Trophoblast cell (in vitro differentiated cells and primary cell): ENCODE results near the gene MEIG1. TPM values are rescaled to one million over a fixed set of nuclear protein-coding genes. Genes with fewer than 3 reads are reported as not detected.

ENCODE experiments used
- DNase-seq, 2 donors: peaks; one replicate each; pipeline ENCODE4 v3.0.0-alpha.2; 2016
- H2AFZ ChIP-seq: 2 replicates; pipeline ENCODE4 v1.6.1; 2013; ENCODE audit warnings: low read length, moderate library complexity, mild to moderate bottlenecking; ENCODE audit not compliant: insufficient read depth, poor library complexity
- H2AK5ac ChIP-seq: 2 replicates; pipeline ENCODE4 v1.6.1; 2013; ENCODE audit warnings: mild to moderate bottlenecking, low read length
- H2BK120ac ChIP-seq: 2 replicates; pipeline ENCODE4 v1.6.1; 2013; ENCODE audit warnings: low read length, mild to moderate bottlenecking, moderate library complexity; ENCODE audit not compliant: insufficient read depth, poor library complexity
- H2BK12ac ChIP-seq: 2 replicates; pipeline ENCODE4 v1.6.1; 2013; ENCODE audit warnings: mild to moderate bottlenecking, low read length, moderate library complexity
- H2BK5ac ChIP-seq: 2 replicates; pipeline ENCODE4 v1.6.1; 2013; ENCODE audit warnings: low read length, low read depth, moderate library complexity, mild to moderate bottlenecking; ENCODE audit not compliant: poor library complexity
- H3K14ac ChIP-seq: 2 replicates; pipeline ENCODE4 v1.6.1; 2013; ENCODE audit warnings: mild to moderate bottlenecking, low read length
- H3K18ac ChIP-seq: 2 replicates; pipeline ENCODE4 v1.6.1; 2013; ENCODE audit warnings: mild to moderate bottlenecking, low read length
- H3K23ac ChIP-seq: 2 replicates; pipeline ENCODE4 v1.6.1; 2013; ENCODE audit warnings: low read length
- H3K27ac ChIP-seq: 2 replicates; pipeline ENCODE4 v1.5.1; 2013; ENCODE audit warnings: low read depth, mild to moderate bottlenecking, inconsistent platforms, low read length, moderate library complexity
- H3K27me3 ChIP-seq: 2 replicates; pipeline ENCODE4 v1.6.1; 2013; ENCODE audit warnings: inconsistent platforms, mild to moderate bottlenecking, low read length, moderate library complexity; ENCODE audit not compliant: insufficient read depth
- H3K36me3 ChIP-seq, 2 experiments: 1 replicate in 1 of 2; 2 replicates in 1 of 2; pipeline ENCODE4 v1.6.1; 2013; ENCODE audit warnings: low read length in 2 of 2, mild to moderate bottlenecking in 2 of 2, moderate library complexity in 1 of 2; ENCODE audit not compliant: insufficient read depth in 2 of 2, control insufficient read depth in 1 of 2
- H3K4ac ChIP-seq: 2 replicates; pipeline ENCODE4 v1.6.1; 2013; ENCODE audit warnings: low read depth, mild to moderate bottlenecking, low read length, moderate library complexity
- H3K4me1 ChIP-seq, 2 experiments: 1 replicate in 1 of 2; 2 replicates in 1 of 2; pipeline ENCODE4 v1.6.1; 2013; ENCODE audit warnings: low read length in 2 of 2, mild to moderate bottlenecking in 2 of 2, moderate library complexity in 1 of 2; ENCODE audit not compliant: insufficient read depth in 2 of 2, control insufficient read depth in 1 of 2
- H3K4me2 ChIP-seq: 2 replicates; pipeline ENCODE4 v1.6.1; 2013; ENCODE audit warnings: inconsistent platforms, mild to moderate bottlenecking, low read length, moderate library complexity
- H3K4me3 ChIP-seq: 2 replicates; pipeline ENCODE4 v1.5.1; 2013; ENCODE audit warnings: mild to moderate bottlenecking, low read depth, low read length, inconsistent platforms
- H3K79me1 ChIP-seq: one replicate; pipeline ENCODE4 v1.6.1; 2013; ENCODE audit warnings: low read length
- H3K79me2 ChIP-seq: 2 replicates; pipeline ENCODE4 v1.6.1; 2013; ENCODE audit warnings: low read length, mild to moderate bottlenecking; ENCODE audit not compliant: control insufficient read depth, insufficient read depth, poor library complexity
- H3K9ac ChIP-seq: 2 replicates; pipeline ENCODE4 v1.6.1; 2013; ENCODE audit warnings: mild to moderate bottlenecking, low read length
- H3K9me3 ChIP-seq: 2 replicates; pipeline ENCODE4 v1.6.1; 2013; ENCODE audit warnings: low read depth, mild to moderate bottlenecking, control low read depth, inconsistent platforms, low read length; ENCODE audit not compliant: insufficient read depth
- H4K12ac ChIP-seq: 2 replicates; pipeline ENCODE4 v1.6.1; 2013; ENCODE audit warnings: low read depth, mild to moderate bottlenecking, low read length, moderate library complexity
- H4K8ac ChIP-seq: 2 replicates; pipeline ENCODE4 v1.6.1; 2013; ENCODE audit warnings: low read depth, mild to moderate bottlenecking, low read length, moderate library complexity
- H4K91ac ChIP-seq: one replicate; pipeline ENCODE4 v1.6.1; 2013; ENCODE audit warnings: low read depth, mild to moderate bottlenecking, low read length, moderate library complexity
- WGBS: extraction: QIAGEN DNeasy Blood & Tissue Kit; methylation state at CpG from one replicate; pipeline ENCODE4 v1.1.7; 2013; ENCODE audit warnings: missing lambda C conversion rate; ENCODE audit not compliant: insufficient read length, insufficient coverage; ENCODE audit errors: extremely low coverage; 5-methylcytosine and 5-hydroxymethylcytosine counted together
- polyA plus RNA-seq: library from polyadenylated mRNA; stranded (reverse); fragments of 200-250 nt; gene quantifications from 2 replicates; pipeline ENCODE4 v1.2.3, GENCODE V29; 2013

MEIG1 gene, protein sequence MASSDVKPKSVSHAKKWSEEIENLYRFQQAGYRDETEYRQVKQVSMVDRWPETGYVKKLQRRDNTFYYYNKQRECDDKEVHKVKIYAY
- polyA plus RNA-seq = 0.18 and 0.28 TPM in 2 replicates

DNA sequence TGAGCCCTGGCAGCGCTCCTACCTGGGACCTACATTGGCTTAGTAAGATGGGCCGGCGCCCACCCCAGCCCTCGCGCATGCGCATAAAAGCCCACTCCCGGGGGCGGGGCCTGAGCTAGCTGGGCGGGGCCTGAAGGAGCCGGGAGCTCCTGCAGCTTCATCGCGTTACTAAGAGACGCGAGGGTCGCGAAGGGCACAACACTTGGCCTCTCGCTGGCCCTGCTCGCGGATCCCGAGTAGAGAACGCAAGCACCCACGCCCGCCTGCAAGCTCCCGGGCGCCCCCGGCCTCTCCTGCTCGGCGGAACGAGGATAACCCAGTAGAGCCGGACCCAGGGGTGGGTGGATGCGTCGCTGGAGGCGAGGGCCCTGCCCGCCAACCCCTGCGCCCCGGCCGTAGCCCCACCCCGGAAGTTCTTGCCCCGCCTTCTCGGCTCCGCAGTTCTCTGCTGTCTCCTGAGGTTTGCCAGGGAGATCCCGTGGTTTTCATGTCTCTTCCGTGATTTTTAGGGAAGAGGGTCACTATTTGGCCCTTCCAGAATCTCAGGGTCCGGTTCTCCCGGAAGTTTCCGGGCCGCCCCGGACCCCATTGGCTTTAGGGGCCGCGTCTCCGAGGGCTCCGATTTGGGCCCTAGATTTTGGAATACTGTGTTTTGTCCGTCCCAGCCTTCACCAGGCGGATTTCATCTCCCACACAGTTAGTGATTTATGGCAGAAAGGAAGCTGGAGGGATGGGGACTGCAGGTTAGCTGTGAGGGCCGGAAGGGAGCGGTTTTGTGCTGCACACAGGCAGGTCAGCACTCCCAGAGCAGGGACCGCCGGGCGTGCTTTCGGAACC is at the start of gene MEIG1:
TSS of gene MEIG1 (plus strand) at position 168 of the 837 bp plus-strand sequence. CDS start 7,081 bp downstream, outside the sequence.
- Histone ChIP-seq H3K4me1 (no peaks in the 10 kb centered on the region), H2BK12ac (no peak within 1 kb of the TSS), H4K8ac (peak within 1 kb of the TSS; percentile 97), H3K79me2 (peaks cover 5% of the 10 kb centered on the region), H2AK5ac (no peak within 1 kb of the TSS), H4K12ac (peak within 1 kb of the TSS; percentile 98), H3K27ac (peak within 1 kb of the TSS; percentile 93), H3K79me1 (peaks cover 11% of the 10 kb centered on the region), H3K4me3 (peak within 1 kb of the TSS; percentile 85), H3K9me3 (no peaks in the 10 kb centered on the region), H3K18ac (peak within 1 kb of the TSS; percentile 75), H3K4ac (peak within 1 kb of the TSS; percentile 53), H3K23ac (no peak within 1 kb of the TSS), H2BK5ac (peak within 1 kb of the TSS; percentile 84), H3K4me2 (peak within 1 kb of the TSS; percentile 80), H2BK120ac (peak within 1 kb of the TSS; percentile 86), H2AFZ (peak within 1 kb of the TSS; percentile 99), H3K14ac (peak within 1 kb of the TSS; percentile 89), H3K9ac (peak within 1 kb of the TSS; percentile 82), H3K36me3 (no peaks in the 10 kb centered on the region), H3K27me3 (no peaks in the 10 kb centered on the region), H4K91ac (peak within 1 kb of the TSS; percentile 55)
- no CpG with 5 or more reads among the region's 60 CpGs for WGBS
- peak; percentile 93 to 95 for DNase-seq

DNA sequence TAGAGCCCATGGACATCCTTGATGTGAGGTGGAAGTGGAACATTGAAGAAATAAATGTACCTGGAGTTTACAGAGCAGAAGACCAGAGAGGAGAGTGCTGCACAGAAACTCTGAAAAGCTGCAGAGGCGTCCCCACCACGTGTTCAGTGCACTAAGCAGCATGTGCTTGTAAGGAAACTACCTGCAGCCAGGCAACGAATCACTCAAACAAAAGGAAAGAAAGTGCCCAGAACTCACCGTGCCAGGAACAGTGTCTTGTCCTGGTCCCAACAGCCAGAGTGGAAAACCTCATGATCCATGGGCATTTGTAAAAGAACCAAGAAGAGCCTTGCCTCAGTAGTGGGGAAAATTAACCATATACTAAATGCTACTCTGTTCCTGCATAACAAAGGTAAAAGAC is 48.2 kb upstream of the MEIG1 start:
- Histone ChIP-seq H3K79me2 (no peaks in the 10 kb centered on the region), H2BK12ac (no peak overlapping the region), H2AFZ (no peak overlapping the region), H3K9ac (no peak overlapping the region), H3K4me1 (no peaks in the 10 kb centered on the region), H2AK5ac (no peak overlapping the region), H3K9me3 (peaks cover 2% of the 10 kb centered on the region), H3K18ac (no peak overlapping the region), H2BK120ac (no peak overlapping the region), H3K27ac (no peak overlapping the region), H3K4me2 (no peak overlapping the region), H4K12ac (no peak overlapping the region), H2BK5ac (no peak overlapping the region), H3K27me3 (no peaks in the 10 kb centered on the region), H3K14ac (no peak overlapping the region), H3K4me3 (no peak overlapping the region), H4K8ac (no peak overlapping the region), H3K4ac (no peak overlapping the region), H3K36me3 (peaks cover 15 to 23% of the 10 kb centered on the region in 2 experiments), H3K23ac (no peak overlapping the region), H3K79me1 (no peaks in the 10 kb centered on the region), H4K91ac (no peak overlapping the region)
- no peak for DNase-seq
- WGBS = no CpG with 5 or more reads among the region's 4 CpGs

DNA sequence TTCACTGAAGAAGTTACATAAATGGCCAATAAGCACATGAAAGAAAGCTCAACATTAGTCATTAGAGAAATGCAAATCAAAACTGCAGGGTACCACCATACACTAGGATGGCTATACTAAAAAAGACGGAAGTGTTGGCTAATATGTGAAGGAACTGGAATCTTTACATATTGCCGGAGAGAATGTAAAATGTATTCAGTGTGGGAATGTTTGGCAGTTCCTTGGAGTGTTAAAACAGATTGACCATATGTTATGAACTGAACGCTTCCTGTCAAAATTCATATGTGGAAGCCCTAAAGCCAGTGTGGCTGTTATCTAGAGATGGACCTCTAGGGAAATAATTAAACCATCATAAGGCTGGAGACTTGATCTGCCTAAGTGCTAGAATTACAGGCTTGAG is 47.4 kb upstream of the MEIG1 start:
- DNase-seq = no peak
- WGBS = no CpG with 5 or more reads among the region's 3 CpGs

DNA sequence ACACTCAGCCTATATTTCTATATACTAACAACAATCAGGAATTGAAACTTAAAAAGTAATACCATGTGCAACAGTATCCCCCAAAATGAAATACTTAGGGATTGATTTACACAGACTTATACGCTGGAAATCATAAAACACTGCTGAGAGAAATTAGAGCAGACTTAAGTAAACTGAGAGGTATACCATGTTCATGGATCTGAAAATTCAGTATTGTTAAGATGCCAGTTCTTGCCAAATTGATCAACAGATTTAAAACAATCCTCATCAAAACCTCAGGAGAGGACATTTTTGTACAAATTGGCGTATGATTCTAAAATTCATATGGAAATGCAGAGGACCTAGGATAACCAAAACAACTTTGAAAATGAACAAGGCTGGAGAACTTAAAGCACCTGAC is 42.6 kb upstream of the MEIG1 start:
- Histone ChIP-seq H4K12ac (no peak overlapping the region), H3K4me2 (no peak overlapping the region), H4K8ac (no peak overlapping the region), H2BK5ac (no peak overlapping the region), H3K79me2 (no peaks in the 10 kb centered on the region), H2AK5ac (no peak overlapping the region), H3K9me3 (peaks cover 3% of the 10 kb centered on the region), H2BK120ac (no peak overlapping the region), H3K23ac (no peak overlapping the region), H3K27me3 (no peaks in the 10 kb centered on the region), H3K79me1 (no peaks in the 10 kb centered on the region), H3K36me3 (peaks cover 13 to 18% of the 10 kb centered on the region in 2 experiments), H2AFZ (no peak overlapping the region), H3K14ac (no peak overlapping the region), H3K9ac (no peak overlapping the region), H3K18ac (no peak overlapping the region), H2BK12ac (no peak overlapping the region), H3K27ac (no peak overlapping the region), H3K4me1 (no peaks in the 10 kb centered on the region), H3K4me3 (no peak overlapping the region), H3K4ac (no peak overlapping the region), H4K91ac (no peak overlapping the region)
- WGBS = no CpG with 5 or more reads among the region's 2 CpGs
- DNase-seq = no peak

More for the DNA sequence above, 47.4 kb upstream of the MEIG1 start:
- Histone ChIP-seq H3K4me2 (no peak overlapping the region), H3K79me2 (no peaks in the 10 kb centered on the region), H3K9ac (no peak overlapping the region), H2BK12ac (no peak overlapping the region), H3K9me3 (peaks cover 2% of the 10 kb centered on the region), H4K91ac (no peak overlapping the region), H3K79me1 (no peaks in the 10 kb centered on the region), H4K8ac (no peak overlapping the region), H3K18ac (no peak overlapping the region), H3K27me3 (no peaks in the 10 kb centered on the region), H3K4me3 (no peak overlapping the region), H2AK5ac (no peak overlapping the region), H3K23ac (no peak overlapping the region), H2AFZ (no peak overlapping the region), H3K27ac (no peak overlapping the region), H3K14ac (no peak overlapping the region), H3K36me3 (peaks cover 15 to 22% of the 10 kb centered on the region in 2 experiments), H2BK5ac (no peak overlapping the region), H3K4ac (no peak overlapping the region), H2BK120ac (no peak overlapping the region), H4K12ac (no peak overlapping the region), H3K4me1 (no peaks in the 10 kb centered on the region)
